SJSA1 (cell line): ENCODE results near the gene AKAP13. TPM values are rescaled to one million over a fixed set of nuclear protein-coding genes. Genes with fewer than 3 reads are reported as not detected.
"Not testable (repeated sequence)": the region's sequence is repeated elsewhere in the genome, so short reads cannot be mapped to it uniquely, and the experiment has no call there.

Source experiments
- DNase-seq, 2 experiments: peaks; one replicate each; pipeline ENCODE4 v3.0.0-alpha.2; 2015 to 2020; ENCODE audit warnings: low spot score in 2 of 2, low read depth in 1 of 2
- H3K27ac ChIP-seq: fragments of 250-450 bp; sonication (Bioruptor Pico); 2 replicates; pipeline ENCODE4 v1.5.1; 2020; ENCODE audit warnings: mild to moderate bottlenecking, moderate library complexity
- H3K27me3 ChIP-seq: fragments of 250-450 bp; sonication (Bioruptor Pico); replicated peaks from 2 replicates; pipeline ENCODE4 v1.5.1; 2020; ENCODE audit warnings: mild to moderate bottlenecking, moderate library complexity
- H3K36me3 ChIP-seq: fragments of 250-450 bp; sonication (Bioruptor Pico); 2 replicates; pipeline ENCODE4 v1.5.1; 2020; ENCODE audit warnings: mild to moderate bottlenecking
- H3K4me1 ChIP-seq: fragments of 250-450 bp; sonication (Bioruptor Pico); replicated peaks from 2 replicates; pipeline ENCODE4 v1.6.1; 2021; ENCODE audit warnings: mild to moderate bottlenecking
- H3K4me3 ChIP-seq: fragments of 250-450 bp; sonication (Bioruptor Pico); 2 replicates; pipeline ENCODE4 v1.5.1; 2020; ENCODE audit warnings: mild to moderate bottlenecking
- H3K9me3 ChIP-seq: fragments of 250-450 bp; sonication (Bioruptor Pico); replicated peaks from 2 replicates; pipeline ENCODE4 v1.5.1; 2020; ENCODE audit warnings: mild to moderate bottlenecking
- total RNA-seq: library from RNA; depleted of rRNA; stranded (reverse); fragments of >200 nt; shearing (Covaris generic); gene quantifications from 2 replicates; pipeline ENCODE4 v1.2.3, GENCODE V29; 2014

The AKAP13 gene
- total RNA-seq, 1 experiment from 2014 or later = 65.4 TPM

DNA sequence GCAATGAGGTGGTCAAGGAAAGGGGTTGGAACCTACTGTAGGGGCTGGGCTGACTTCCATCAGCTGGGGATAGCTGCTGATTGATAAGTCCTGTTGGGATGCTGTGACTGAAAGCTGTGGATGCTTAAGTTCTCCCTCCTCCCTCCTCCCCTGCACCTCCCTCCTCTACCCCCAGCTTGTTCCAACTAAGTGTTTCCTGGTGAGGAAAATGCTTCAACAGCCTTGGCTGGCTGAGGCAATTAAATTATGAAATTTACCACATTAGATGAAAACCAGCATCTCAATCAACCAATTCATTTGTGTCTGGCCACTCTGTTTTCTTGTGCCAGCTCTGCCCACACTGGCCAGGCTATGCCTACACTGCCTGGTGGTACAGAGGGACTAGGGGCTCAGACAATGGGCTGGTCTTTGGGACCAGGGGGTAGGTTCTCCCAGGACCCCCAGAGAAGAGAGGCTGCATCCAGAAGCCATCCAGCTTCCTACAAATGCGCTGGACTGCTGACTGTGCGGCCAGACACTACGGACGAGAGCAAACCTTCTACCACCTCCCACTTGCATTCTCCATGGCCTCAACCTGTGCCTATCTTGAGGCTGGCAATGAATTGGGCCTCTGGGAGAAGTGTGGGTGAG lies 411.8 kb downstream of the AKAP13 start:
- H3K9me3 ChIP-seq = no peaks in the 10 kb centered on the region
- DNase-seq = no peak
- no peak overlapping the region for H3K27ac ChIP-seq
- H3K4me3 ChIP-seq = no peak overlapping the region
- H3K27me3 ChIP-seq = no peaks in the 10 kb centered on the region
- peaks cover 14% of the 10 kb centered on the region for H3K4me1 ChIP-seq
- H3K36me3 ChIP-seq = peaks cover 5% of the 10 kb centered on the region

DNA sequence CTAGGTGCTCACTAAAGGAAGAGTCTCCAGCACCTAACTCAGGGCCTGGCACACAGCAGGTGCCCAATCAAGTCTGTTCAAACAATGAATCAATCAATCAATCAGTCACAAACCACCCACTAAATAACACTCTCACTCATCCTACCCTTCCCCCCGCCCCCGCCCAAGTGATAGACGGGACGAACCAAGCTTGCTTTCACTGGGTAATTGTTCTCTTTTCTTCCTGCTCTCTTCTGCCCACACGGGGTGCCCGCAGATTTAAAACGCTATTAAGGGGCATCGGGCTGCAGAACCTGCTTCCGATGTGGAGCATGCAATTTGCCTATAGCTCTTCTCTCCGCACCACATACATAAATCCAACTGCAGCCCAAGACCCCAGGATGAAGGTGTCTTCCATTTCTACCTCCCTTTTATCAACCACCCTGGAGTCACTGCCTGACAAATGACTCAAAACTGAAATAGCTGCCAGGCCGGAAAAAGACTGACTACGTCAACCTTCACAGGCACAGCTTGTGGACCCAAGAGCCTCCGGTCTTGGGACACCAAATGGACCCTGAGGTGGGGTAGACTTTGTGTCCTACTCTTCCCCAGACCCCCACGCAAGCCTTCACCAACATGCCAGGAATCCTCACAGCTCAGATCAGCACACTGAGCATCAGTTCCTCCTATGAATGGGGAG lies 412.6 kb downstream of the AKAP13 start:
- Histone ChIP-seq H3K36me3 (peaks cover 5% of the 10 kb centered on the region), H3K27ac (no peak overlapping the region), H3K9me3 (no peaks in the 10 kb centered on the region), H3K4me1 (peaks cover 14% of the 10 kb centered on the region), H3K4me3 (peak overlapping the region; percentile 97), H3K27me3 (no peaks in the 10 kb centered on the region)
- no peak for DNase-seq

DNA sequence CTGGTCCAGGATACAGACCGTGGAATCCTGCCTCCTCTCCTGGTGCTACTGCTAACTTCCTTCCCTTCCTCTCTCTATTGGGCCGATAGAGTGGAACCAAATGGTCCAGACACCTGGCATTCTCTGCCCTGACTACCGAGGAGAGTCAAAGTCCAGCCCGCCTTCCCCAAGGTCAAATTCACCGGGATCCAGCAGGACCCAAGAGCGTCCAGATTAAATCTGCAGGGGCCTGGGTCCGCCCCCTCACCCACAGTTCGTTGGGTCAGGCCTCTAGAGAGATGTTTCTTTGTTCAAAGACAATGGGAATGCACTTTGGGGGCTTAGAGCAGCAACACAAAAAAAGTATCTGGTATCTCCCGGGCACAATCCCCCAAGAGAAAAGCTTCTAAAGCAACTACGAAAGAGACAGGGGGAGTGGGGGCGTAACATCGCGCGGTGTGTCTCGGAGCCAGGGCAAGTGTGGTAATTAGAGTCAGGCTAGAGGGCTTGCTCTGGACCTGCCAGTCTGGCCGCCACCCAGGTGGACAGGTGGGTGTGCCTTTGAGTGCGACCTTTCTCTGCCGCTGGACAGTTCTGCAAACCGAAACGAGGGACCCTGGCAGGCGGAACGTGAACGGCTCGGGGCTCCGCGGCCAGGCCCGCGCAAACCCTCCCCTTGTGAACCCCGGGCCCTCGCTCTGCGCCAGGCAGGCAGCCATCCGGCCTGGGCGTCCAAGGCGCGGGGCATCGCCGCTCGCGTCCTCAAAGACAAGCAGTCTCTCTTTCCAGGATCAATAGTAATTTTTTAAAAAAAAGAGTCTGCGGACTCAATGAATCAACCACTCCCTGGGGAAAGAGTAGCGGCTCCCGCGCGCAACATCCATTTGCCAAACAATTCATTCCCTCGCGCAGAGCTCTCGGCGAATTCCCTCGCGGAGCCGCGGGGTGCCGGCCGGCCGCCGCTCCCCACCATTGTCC lies 413.5 kb downstream of the AKAP13 start:
- H3K36me3 ChIP-seq = peaks cover 5% of the 10 kb centered on the region
- peak overlapping the region; percentile 47 for H3K27ac ChIP-seq
- H3K9me3 ChIP-seq = no peaks in the 10 kb centered on the region
- H3K4me3 ChIP-seq = peak overlapping the region; percentile 97
- peaks cover 14% of the 10 kb centered on the region for H3K4me1 ChIP-seq
- no peak for DNase-seq
- no peaks in the 10 kb centered on the region for H3K27me3 ChIP-seq

DNA sequence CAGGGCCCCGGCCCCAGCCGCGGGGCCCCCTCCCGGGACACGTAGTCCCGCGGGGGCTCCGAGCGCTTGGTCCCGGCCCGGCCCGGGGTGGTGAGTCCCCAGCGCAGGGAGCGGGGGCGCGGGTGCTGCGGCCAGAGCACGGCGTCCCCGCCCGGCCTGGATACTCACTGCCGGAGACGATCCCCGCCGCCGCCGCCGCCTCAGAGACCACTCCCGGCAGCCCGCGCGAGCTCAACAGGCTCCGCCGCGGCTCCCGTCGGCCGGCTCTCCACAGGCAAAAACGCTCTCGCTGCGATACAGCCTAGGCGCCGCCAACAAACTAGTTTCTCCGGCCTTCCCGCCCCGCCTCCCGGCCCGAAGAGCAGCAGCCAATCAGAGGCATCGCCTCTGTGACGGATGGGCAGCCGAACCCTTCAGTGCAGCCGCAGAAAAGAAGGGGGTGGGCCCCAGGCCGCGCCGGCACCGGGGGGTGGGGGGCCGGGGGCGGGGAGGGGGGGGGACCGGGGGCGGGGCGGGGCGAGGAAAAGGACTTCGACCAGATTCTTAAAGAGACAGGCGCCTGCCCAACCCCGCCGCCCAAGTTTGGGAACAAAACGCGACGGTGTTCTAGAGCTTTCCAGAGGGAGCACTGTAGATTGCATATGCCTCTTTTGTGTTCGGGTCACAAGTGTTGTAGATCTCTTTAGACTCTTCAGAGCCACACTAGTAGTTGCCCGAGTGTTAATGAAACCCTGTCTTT lies 414.4 kb downstream of the AKAP13 start, which contains the start of gene KLHL25:
Gene KLHL25 (minus strand): TSS at position 328 of the 739 bp plus-strand sequence. CDS start 25,115 bp downstream, outside the sequence.
- Histone ChIP-seq H3K27me3 (no peaks in the 10 kb centered on the region), H3K4me1 (peaks cover 14% of the 10 kb centered on the region), H3K4me3 (peak within 1 kb of the TSS; percentile 97), H3K27ac (peak within 1 kb of the TSS; percentile 47), H3K9me3 (no peaks in the 10 kb centered on the region), H3K36me3 (peaks cover 5% of the 10 kb centered on the region)
- peak; percentile 90 to 95 for DNase-seq

DNA sequence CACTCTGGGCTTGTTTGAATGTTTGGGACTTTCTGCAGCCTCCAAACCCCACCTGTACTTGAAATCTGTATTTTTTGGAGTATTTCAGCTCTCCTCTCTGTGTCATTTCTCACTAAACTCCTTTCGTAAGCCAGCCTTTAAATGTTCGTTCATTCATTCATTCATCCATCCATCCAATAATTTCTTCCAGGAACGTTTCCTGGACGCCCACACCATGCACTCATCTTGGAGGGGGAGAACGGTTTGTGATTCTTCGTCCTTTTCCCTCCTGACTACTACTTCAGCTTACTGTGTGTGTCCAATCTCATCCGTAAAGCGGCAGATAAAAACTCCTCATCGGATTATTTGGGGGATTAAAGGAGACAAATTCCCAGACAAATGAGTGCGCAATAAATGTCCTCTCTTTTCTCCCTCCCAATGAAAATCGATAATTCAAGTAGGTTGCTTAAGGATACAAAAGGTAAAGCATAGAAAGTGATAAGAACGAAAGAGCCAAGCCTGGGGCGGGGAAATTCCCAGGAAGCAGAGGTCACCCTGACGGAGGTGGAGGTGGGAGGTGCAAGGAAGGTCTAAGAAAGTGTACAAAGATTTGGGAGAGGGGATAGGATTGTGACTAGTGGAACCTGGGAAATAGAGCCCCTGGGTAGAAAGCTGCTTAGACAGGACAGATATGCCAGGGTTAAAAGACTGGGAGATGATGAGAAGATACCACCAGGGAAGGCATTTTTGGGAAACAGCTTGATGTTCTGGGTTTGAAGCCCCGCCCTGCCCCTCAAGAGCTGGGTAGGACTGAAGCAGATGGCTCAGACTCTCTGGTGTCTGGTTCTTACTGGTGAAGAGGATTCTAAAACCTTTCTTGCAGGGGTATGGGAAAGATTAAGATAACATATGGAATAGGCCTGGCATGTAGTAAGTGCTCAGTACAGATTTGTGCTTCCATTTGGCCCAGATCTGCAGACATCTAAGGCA lies 415.2 kb downstream of the AKAP13 start:
- Histone ChIP-seq H3K27ac (no peak overlapping the region), H3K27me3 (no peaks in the 10 kb centered on the region), H3K4me3 (peak overlapping the region; percentile 97), H3K36me3 (peaks cover 5% of the 10 kb centered on the region), H3K4me1 (peaks cover 14% of the 10 kb centered on the region), H3K9me3 (no peaks in the 10 kb centered on the region)
- DNase-seq = peak in 1 of 2 experiments; percentile 49

DNA sequence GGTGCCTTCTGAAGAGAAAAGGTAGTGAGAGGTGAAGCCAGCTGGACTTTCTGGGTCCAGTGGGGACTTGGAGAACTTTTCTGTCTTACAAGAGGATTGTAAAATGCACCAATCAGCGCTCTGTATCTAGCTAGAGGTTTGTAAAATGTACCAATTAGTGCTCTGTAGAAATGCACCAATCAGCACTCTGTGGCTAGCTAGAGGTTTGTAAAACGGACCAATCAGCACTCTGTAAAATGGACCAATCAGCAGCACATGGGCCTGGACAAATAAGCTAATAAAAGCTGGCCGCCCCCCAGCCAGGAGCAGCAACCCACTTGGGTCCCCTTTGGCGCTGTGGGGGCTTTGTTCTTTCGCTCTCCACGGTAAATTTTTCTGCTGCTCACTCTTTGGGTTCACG lies 416.0 kb downstream of the AKAP13 start:
- not testable (repeated sequence) for DNase-seq, H3K36me3 ChIP-seq, H3K27me3 ChIP-seq, H3K27ac ChIP-seq, H3K4me3 ChIP-seq, H3K9me3 ChIP-seq
- H3K4me1 ChIP-seq = peaks cover 14% of the 10 kb centered on the region
